HG03175 (cell line): ENCODE data around the gene USB1.

Experiments used
- ATAC-seq: cut with Tn5 transposase; IDR thresholded peaks from one replicate; pipeline ENCODE4 v1.9.1; 2021; ENCODE audit warnings: mild to moderate bottlenecking, moderate library complexity; ENCODE audit not compliant: unreplicated experiment

The USB1 gene

DNA sequence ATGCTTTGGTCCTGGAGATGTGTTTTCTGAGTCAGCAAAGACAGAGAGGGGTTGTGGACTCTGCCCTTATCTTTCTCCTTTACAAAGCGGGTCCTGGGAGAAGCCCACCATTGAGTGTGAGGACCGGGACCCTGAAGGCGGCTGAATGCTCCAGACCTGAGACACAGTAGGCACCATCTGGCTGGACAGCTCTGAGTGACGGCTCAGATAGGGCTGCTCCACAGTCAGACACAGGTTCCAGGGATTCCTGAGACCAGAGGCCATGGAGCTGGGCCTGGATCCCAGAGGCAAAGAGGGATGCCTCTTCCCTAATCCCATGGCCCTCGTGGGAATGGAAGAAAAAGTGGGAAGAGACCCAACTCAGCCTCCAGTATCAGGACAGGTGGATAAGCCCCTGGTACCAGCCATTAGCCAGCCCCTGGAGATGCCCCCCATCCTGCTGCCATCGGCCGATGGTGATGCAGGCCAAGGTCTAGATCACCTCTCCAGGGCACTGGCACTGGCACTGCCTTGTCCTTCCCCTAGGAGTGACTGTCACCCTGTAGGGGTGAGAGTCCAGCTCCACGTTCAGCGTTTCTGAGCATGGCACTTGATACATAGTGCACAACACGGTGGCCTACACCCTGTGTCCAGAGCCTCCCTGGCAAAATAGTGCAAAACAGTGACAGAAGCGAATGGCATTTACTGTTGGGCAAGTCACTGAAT lies 29.1 kb downstream of the USB1 start:
- no peak for ATAC-seq

DNA sequence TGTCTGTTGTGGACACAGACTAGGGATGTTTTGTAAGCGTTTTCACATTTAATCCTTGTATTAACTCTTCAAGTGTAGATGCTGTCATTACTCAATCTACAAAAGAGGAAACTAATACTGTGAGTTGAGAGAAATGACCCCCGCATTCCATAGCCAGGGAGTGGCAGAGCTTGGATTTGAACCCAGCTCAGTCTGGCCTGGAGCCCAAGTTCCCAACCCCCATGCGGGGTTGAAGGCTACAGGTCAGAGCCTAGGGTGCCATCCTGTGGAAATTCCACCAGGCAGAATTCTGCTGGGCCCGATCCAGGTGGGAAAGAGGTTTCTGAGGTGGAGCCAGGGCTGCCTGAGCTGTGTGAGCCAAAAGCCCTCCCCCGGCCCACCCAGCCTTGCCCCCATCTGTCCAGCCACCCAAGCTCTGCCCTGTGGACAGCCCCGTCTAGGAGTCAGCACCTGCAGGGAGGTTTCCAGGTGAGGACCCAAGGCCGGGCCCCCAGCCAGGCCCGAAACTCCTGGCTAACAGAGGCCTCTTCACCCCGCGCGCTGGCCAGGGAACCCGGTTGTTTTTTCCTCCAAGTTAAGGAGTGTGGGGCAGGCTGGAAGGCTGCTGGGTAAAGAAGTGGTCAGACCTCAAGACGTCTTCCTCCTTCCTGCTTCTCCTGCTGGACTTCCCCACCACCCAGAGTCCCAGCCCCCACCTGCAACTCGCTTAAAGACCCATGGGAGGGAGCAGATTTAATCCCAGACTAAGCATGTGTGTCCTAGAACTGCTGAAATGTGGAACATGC lies 30.0 kb downstream of the USB1 start:
- no peak for ATAC-seq

- no peak for ATAC-seq
Measured at GRCh38 chr16:58032710-58033293, 31.6 kb downstream of the USB1 start.

DNA sequence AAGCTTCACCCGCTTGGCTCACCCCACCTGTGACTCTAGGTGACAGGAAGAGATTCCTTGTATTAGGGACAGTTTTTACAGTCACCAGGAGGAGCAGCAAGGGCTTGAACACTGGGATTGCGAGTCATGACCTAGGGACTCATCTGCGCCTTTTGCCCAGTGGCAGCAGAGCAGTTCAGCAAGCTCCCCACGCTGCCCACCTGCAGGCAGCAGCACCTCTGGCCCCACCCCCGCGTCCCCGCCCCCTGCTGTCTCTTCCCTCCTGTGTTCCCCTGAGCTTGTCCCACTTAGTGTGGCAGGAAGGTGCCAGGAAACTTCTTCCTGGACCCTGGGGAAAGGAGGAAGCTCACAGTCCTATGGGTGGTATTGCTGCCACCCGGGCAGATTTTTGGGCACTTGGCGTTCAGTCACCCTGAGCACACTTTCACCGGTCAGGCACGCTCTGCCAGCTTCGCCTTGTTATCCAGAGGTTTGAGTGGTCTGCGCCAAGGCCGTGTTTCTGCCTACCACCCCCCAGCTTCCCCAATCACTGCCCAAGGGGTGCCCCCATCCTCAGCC lies 33.0 kb downstream of the USB1 start:
- ATAC-seq, result no peak

- ATAC-seq, result no peak
Measured at GRCh38 chr16:58034774-58035173, 33.6 kb downstream of the USB1 start.

DNA sequence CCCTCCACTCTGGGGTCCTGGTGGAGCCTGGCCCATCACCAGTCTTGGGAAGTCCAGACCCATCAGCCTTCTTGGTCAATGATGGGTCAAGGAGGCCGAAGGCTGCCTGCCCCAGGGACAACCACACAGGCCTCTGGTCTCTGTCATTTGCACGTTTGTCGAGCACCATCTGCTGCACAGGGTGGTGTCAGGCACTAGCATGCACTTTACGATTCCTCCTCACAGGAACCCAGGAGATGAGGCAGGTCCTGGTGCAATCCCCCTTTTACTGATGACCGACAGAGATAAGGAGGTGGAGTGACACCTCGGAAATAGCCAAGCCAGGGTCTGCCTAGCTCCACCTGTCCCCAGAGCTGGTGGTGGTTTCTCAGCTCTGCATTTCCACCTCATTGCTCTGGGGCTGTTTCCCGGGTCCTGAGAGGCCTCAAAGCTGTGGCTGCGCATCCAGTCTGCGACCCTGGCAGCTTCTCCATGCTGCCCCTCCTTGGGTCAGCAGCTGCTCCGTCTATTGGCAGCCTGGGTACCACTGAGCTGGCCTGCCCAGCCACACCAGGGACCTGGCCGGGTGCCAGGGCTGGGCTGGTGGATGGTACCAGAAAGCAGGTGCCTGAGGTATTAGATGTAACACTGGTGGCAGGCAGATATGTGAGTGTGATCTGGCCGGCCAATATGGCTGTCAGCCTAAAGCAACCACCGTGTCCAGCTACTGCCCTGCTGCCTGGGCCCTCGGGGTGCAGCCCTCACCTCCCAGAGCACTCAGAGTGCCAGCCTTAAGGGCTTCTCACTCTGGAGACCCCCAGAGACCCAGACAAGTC lies 34.4 kb downstream of the USB1 start:
- no peak for ATAC-seq

DNA sequence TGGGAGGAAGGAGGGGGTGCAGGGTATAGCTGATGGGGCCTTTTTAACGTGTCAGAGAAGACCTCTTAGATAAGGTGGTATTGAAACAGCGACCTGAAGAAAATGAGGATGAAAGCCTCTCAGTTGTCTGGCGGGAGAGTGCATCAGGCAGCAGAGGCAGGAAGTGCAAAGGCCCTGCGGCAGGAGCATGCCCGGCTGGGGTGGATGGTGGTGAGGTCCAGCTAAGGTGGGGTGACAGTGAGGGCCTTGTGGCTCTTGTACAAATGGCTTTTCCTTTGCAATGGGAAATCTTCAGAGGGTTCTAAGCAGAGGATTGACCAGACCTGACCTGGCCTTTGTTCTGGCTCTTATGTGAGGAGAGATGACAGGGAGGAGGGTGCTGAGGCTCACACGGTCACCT lies 35.7 kb downstream of the USB1 start:
- no peak for ATAC-seq

GRCh38 chr16:58037365-58038057 lies 36.3 kb downstream of the USB1 start:
- ATAC-seq, result no peak

GRCh38 chr16:58038219-58038641 lies 37.0 kb downstream of the USB1 start:
- no peak for ATAC-seq

DNA sequence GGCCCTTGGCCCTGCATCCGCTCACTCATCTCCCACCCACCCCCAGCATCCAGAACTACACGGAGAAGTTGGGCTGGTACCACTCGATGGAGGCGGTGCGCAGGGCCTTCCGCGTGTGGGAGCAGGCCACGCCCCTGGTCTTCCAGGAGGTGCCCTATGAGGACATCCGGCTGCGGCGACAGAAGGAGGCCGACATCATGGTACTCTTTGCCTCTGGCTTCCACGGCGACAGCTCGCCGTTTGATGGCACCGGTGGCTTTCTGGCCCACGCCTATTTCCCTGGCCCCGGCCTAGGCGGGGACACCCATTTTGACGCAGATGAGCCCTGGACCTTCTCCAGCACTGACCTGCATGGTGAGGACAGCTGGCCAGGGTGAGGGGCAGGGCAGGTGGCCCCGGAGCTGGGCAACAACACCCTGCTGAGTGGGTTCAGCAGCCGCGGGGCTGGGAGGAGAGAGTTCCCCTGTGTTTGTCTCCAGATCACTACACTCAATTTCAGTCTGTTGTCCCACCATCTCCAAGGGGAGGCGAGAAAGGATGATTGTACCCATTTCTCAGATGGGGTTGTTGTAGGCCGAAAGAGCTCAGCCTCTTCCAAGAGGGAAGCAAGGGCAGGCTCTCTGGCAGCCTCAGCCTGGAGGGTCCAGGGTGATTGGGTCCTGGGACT lies 38.8 kb downstream of the USB1 start:
- no peak for ATAC-seq

DNA sequence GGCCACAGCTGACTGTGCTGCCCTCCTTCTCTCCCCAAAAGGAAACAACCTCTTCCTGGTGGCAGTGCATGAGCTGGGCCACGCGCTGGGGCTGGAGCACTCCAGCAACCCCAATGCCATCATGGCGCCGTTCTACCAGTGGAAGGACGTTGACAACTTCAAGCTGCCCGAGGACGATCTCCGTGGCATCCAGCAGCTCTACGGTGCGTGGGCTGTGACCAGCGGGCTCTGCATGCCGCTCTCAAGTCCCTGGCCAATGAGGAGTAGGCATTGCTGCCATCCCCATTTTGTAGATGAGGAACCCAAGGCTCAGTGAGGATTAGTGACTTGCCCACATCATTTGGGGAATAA lies 39.3 kb downstream of the USB1 start:
- ATAC-seq, result no peak

- no peak for ATAC-seq
Measured at GRCh38 chr16:58040945-58041627, 39.9 kb downstream of the USB1 start.

- no peak for ATAC-seq
Measured at GRCh38 chr16:58041628-58041955, 40.4 kb downstream of the USB1 start.

DNA sequence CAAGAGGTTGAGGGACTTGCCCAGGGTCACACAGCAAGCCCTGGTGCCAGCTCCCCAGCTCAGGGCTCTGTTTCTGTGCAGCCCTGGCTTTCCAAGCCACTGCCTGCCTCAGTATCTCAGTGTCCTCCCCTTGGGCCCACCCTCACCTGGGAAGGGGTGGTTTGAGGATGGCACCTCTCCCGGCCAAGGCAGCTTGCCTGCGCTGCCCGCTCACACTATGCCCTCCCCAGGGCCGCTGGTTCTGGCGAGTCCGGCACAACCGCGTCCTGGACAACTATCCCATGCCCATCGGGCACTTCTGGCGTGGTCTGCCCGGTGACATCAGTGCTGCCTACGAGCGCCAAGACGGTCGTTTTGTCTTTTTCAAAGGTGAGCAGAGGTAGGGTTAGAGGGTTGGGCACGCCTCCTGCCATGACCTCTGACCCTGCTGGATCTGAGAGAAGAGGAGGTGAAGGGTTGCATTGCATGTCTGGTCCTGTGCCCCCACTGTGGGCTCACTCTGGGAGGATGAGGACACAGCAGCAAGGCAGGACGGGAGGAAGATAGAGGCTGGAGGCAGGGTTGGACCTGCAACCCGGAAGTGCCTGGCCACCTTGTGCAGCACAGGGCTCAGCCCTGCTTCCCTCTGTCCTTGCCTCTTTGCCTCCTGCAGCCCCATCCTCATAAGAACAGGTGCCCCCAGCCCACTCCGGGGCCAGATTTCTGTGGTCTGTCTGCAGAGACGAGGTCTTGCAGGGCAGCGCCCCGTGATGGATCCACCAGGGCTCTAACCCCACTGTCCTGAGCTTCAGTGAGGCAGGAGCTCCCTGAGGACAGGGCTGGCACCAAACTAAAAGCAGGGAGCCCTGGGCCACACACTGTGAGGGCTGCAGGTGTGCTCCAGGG lies 41.0 kb downstream of the USB1 start:
- ATAC-seq, result no peak

DNA sequence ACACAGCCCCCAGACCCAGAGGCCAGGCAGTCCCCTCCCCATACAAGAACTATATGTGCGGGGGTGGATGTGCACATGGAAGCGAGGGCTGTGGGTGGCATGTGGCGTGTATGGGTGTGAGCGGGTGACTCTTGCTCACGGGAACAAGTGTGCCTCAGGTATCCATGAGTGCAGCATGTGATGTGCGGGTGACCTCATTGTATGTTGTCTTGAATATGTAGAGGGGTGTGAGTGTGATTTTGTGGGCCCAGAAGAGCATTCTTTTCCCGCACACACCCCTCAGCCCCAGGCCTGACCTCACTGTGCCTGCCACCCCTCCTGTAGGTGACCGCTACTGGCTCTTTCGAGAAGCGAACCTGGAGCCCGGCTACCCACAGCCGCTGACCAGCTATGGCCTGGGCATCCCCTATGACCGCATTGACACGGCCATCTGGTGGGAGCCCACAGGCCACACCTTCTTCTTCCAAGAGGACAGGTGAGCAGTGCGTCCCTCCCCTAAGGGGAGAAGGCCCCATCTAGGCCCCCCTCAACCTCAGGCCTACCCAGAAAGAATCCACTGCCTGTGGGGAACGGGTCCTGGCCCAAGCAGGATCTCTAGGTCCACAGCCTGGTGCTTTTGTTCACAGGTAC lies 41.8 kb downstream of the USB1 start:
- ATAC-seq, result no peak

GRCh38 chr16:58043571-58044155 lies 42.5 kb downstream of the USB1 start:
- ATAC-seq, result no peak

- no peak for ATAC-seq
Measured at GRCh38 chr16:58044266-58045019, 43.2 kb downstream of the USB1 start.
